DMS 273 treated with DMSO at 0.1 percent for 48 hours (cell line): ENCODE data around the gene DOCK1.

Experiments used
- DNase-seq: peaks from one replicate; lab custom pipeline; 2025; lab: John Stamatoyannopoulos, UW

Gene DOCK1

DNA sequence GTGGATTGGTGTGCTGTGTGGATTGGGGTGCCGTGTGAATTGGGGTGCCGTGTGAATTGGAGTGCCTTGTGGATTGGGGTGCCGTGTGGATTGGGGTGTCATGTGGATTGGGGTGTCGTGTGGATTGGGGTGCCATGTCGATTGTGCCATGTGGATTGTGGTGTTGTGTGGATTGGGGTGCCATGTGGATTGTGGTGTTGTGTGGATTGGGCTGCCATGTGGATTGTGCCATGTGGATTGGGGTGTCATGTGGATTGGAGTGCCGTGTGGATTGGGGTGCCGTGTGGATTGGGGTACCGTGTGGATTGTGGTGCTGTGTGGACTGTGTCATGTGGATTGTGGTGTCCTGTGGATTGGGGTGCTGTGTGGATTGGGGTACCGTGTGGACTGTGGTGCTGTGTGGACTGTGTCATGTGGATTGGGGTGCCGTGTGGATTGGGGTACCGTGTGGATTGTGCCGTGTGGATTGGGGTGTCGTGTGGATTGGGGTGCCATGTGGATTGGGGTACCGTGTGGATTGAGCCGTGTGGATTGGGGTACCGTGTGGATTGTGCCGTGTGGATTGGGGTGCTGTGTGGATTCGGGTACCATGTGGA is 523.3 kb downstream of the DOCK1 start:
- DNase-seq = no peak

DNA sequence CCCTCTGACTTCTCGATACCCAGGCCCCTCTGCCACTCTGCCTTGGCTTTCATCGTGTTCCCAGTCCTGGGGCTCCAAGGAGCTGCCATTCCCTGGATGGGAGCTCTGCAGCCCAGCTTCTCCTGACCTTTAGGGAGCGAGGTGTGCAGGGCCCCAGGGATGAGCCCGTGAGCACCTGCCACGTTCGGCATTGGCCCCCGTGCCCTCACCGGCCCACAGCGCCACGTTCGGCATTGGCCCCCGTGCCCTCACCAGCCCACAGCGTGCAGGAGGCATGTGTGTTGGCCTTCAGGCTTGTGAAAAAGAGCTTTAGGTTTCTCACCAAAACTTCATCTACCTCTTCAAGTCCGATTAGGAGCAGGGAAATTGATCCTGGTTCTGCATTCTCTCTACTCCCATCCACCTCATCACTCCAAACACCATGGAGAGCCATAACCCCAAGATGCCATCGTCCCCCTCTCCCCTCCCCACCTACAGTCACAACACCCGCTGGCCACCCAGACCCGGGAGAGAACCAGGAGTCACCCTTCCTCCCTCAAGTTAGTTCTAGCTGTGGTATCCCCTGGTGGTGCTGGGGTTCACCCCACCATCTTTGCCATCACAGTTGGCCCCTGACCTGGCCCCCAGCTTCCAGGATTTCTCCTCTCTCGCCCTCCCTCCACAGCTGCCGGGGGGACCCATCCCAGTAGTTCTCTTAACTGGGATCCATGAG is 524.5 kb downstream of the DOCK1 start:
- DNase-seq = no peak

GRCh38 chr10:127431525-127431924 is 526.3 kb downstream of the DOCK1 start:
- no peak for DNase-seq

DNA sequence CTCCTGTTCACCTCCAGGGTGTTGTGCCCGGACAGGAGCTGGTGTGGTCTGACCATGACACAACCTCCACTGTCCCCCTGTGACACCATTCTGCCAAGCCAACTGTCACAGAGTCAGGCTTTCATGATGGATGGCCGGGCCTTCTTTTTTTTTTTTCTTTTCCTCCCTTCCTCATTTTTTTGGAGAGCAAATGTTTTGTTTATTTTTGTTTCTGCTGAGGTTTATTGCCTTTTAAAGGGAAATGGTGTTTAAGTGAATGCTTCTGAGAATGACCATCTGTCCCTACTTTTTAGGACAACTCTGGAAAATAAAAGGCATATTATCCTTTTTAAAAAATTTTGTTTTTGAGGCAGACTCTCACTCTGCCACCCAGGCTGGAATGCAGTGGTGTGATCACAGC is 528.8 kb downstream of the DOCK1 start:
- no peak for DNase-seq

DNA sequence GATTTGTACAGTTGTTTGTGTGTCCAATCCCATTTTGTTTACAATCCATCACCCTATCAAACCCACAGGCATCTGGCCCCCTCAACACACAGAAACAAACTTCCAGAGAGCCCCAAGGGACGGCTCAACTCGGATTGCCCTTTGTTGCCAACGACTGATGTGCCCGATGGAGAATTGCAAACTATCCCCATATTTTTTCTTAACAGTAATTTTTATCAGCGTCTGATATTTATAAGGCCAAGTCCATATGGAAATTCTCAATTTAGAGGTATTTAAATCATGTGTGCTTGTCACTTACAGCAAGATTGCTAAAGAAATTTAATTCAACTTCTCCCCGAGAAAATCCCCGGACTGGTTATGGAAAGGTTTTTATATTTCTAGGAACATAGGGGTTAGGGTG is 530.0 kb downstream of the DOCK1 start:
- DNase-seq = no peak

DNA sequence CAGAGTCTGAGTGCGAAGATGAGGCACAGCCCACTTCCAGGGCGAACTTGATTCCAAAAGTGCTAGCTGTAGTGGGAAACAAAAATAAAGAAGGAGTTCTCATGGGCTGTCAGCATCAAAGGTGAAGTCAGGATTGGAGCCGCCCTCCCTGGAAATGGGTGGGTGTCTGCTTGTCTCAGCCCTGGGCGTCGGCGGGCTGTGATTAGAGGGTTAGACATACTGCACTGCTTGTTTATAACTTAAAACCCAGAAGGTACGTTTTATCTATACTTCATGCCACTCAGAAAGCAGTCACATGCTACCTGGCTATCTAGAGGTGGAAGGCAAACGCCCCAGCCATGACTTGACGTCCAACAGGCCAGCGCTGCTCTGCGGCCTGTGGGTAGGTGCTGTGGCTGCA is 535.1 kb downstream of the DOCK1 start:
- DNase-seq = no peak

GRCh38 chr10:127441350-127442219 is 536.4 kb downstream of the DOCK1 start:
- no peak for DNase-seq

GRCh38 chr10:127442220-127442525 is 536.9 kb downstream of the DOCK1 start:
- no peak for DNase-seq

DNA sequence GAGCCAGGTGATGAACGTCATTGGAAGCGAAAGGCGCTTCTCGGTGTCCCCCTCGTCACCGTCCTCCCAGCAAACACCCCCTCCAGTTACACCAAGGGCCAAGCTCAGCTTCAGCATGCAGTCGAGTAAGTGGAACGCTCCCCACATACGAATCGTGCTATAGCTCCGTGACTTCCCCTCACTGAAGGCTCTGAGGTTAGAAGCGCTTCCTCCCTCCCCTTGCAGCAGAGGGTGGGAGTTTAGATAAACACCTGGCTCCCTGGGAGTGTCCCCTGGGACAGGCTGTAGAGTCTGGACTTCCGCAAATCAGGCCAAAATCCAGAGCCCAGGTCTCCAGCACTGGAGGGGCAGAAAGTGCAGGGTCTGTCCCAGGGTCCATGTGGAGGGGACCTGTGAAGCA is 538.9 kb downstream of the DOCK1 start:
- DNase-seq = no peak

DNA sequence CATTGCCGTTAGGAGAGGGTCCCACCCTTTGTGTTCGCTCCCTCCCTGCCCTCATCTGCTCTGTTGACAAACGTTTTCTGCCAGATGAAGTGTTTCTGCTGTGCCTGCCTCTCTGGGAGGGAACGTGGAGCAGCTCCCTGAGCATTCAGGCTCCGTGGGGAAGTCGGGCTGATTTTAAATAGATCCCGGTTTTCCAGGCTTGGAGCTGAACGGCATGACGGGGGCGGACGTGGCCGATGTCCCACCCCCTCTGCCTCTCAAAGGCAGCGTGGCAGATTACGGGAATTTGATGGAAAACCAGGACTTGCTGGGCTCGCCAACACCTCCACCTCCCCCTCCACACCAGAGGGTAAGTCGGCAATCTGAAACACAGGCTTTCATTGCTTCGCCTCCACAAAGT is 542.0 kb downstream of the DOCK1 start:
- DNase-seq = no peak

DNA sequence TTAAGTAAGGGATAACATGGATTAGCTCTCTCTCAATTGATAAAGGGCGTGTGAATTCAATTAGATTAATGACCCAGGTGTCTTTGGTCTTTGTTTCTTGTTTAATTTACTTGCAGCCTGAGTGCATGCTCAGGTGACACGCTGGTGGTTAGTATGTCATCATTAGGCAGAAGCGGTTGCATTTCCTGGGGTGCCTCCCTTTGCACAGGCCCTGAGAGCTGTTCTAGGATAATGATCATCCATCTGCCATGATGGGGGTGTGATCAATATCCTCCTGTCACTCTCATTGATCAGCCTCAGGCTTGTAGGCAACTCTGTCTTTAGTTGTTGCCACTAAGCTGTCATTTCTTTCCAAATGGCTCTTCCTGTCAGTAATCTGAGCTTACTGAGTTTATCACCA is 544.3 kb downstream of the DOCK1 start:
- DNase-seq = no peak

DNA sequence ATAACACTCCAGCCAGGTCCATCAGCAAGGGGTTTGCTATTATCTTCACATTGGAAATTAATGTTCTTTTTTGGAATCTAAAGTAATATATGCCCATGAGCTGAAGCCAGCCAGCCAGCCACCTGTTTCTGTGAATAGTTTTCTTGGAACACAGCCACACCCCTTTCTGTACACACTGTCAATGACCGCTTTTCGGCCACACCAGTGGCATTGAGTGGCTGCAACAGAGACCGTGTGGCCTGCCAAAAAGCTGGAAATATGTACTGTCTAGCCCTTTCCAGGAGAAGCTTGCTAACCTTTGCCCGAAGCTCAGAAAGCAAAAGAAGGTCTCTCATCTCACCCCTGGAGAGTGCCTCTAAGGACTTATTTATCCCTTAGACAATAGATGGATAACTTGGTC is 545.4 kb downstream of the DOCK1 start:
- DNase-seq = no peak

DNA sequence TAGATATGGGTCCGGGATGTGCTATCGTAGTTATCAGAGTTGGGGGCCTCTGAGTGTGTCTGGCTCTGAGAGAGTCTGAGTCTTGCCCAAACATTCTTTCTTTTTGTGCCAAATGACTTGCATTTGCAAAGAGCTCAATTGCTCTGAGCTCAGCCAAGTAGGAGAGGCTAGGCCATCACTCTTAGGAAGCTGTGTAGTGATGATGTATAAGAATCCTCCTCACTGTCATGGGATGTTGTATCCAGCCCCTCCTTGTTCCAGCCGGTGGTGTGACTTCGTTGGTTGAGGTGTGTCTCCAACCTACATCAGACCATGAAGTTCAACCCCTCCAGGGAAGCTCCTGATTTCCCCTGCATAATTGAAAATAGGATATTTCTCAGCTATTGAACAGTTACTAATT is 546.4 kb downstream of the DOCK1 start:
- DNase-seq = no peak

DNA sequence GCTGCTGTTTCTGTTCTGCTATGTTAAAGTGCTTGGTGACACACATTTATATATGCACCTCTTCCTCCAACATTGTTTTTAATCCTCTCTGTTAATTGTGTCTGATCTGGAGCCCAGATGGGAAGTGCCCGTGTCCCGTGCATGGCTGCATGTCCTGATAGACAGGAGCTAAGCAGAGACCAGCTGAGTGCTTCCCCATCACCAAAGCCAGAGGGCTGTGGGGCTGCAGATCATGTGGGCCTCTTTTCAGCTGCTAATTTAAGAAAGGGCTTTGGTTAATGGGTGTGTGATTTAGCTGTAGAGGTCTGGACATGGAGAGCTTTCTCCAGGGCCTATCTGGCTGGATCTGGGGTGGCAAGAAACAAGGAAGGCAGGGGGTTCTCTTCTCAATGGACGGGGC is 547.3 kb downstream of the DOCK1 start:
- no peak for DNase-seq

DNA sequence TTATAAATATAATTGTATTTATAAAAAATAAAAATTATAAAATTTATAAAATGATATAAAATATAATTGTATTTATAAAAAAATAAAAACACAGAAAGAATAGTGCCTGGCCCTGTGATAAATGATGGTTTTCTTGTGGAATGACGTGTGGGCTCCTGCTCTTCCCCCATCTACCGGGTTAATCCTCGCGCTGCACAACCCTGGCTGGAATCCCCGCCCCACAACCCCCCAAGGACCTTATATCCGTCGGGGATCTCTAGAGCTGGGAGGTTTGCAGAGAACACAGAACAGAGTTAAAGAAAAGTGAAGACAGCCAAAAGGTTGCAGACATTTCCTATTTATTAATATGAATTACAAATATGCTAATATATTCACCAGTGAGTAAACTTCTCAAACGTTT is 548.5 kb downstream of the DOCK1 start:
- DNase-seq = no peak

DNA sequence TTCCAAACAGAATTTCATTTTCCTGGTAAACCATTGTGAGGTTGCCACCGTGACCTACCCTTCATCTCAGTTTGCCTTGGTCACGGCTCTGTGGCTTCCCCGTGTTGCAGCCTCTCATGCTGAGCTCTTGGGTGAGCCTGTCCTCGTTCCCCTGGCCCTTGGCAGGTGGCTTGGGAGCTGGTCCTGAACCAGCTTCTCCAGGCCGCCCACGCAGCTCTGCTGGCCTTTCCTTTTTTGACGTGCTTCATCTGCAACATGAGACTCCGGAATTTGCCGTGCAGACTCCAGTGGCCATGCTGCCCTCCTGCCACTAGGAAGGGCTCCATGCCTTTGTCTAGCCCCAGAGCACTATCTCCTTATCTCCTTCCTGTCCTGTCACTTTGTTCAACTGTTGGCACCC is 550.9 kb downstream of the DOCK1 start:
- DNase-seq = no peak

- no peak for DNase-seq
These were observed 553.0 kb downstream of the DOCK1 start for GRCh38 chr10:127458016-127458810.

DNA sequence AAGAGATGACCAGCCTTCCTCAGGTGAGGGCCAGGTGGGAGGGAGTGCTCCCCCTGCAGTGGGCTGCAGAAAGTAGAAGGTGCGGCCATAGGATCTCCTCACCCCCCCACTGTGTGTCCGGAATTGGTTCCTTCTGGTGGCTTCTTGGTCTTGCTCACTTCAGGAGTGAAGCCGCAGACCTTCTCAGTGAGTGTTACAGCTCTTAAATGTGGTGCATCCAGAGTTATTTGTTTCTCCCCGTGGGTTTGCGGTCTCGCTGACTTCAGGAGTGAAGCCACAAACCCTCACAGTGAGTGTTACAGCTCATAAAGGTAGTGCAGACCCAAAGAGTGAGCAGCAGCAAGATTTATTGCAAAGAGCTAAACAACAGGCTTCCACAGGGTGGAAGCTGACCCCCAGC is 553.6 kb downstream of the DOCK1 start:
- no peak for DNase-seq

DNA sequence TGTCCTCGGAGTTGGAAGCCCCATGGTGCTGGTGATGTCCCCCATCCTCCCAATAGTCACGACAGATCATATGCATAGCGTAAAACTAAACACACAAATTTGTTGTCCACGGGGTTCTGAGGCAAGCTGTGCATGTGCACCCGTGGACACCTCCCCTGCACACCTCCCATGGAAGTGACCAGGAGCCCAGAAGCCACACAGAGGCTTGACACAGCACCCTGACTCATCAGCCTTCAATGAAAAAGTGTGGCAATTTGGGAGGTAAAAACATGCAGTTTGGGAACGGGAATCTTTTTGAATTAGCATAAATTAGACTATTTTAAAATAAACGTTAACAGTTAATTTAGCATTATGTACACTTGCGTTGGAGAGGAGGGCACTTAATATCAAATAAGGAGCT is 554.7 kb downstream of the DOCK1 start:
- DNase-seq = no peak

- no peak for DNase-seq
These were observed 557.5 kb downstream of the DOCK1 start for GRCh38 chr10:127462643-127463295.

DNA sequence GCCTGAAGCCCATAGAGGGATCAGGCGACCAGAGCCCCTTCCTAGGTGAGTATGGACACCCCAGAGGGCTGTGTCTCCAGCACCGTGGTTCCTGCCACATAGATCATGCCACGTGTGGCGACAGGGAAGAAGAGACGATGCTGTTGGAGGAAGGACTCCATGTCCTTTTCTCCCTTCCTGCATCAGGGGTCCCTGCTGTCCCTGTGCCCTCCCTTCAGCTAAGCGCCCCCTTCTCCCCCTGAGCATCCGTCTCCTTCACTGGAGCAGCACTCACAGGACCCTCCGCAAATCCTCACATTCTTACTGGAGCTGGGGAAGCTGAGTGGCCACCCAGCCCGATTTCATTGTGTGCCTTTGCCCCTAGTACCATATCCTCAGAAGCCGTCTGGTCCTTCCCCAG is 558.3 kb downstream of the DOCK1 start:
- DNase-seq = no peak

GRCh38 chr10:127464561-127464960 is 559.3 kb downstream of the DOCK1 start:
- DNase-seq = no peak
